Activated CD4-positive, CD25-positive, alpha-beta regulatory T cell treated with anti-CD3 and anti-CD28 coated beads, Interleukin-2, amount 50 U/mL, for 24 hours (primary cell): Measurements from ENCODE around the gene C16orf46.
"Not testable (repeated sequence)": the region's sequence is repeated elsewhere in the genome, so short reads cannot be mapped to it uniquely, and the experiment has no call there.

Experiments used
- ATAC-seq, 2 donors: fragments of 150-1000 bp; cut with Tn5 transposase; one replicate each; pipeline ENCODE4 v1.10.0; 2021; ENCODE audit warnings: mild to moderate bottlenecking in 1 of 2, moderate library complexity in 1 of 2

The C16orf46 gene, protein sequence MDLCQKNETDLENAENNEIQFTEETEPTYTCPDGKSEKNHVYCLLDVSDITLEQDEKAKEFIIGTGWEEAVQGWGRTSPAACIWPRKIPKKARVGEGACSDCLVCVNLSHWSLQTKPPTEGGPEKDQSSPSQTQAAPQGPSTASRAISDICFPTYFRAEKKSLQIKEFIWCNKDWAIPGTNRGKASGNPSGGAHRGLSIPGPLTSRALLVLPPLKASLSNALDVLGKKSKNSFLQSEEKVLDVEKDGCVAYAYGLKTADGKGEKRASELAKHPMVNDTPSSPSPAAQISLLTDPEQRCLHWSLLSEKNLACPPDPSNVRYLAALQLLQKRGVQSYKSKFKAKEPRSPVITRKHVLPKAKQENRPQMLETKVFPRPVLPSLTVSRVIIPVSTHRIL

DNA sequence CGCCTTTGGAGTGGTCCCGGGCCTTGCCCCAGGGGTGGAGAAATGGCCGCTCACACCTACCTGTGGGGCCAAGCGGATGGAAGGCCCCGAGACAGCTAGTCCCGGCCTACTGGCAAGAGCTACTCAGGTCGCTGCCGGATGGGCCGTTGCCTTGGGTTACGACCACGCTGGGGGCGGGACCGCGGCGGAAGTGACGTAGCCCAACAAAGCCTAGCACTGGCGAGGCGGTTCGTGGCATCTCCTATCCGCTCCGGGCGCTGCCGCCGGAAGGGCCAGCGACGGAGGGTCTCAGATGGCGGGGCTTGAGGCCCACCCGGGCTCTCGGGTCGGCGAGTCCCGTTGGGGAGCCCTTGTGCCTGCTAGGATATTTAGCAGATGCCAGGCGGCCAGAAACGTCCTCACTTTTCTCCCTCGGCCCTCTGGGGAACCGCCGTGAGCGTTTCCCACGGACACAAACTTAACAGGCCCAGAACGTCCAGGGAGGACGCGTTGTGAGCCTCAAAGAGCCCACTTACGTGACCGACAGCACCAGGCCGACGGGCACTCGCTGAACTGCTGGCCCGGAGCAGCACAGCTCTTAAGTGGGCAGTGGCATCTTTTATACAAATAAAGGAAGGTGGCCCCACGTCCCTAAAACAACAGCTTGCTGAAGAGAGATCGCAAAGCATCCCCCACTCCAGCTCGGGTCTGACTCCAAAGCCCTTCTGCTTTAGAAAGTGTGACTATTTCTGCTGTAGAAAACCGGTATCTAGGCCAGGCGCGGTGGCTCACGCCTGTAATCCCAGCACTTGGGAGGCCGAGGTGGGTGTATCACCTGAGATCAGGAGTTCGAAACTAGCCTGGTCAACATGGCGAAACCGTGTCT lies at the start of gene C16orf46:
TSS of gene C16orf46 (minus strand) at position 163 of the 865 bp plus-strand sequence. CDS start 13,283 bp downstream, outside the sequence.
- ATAC-seq: peak; percentile 90 to 91

DNA sequence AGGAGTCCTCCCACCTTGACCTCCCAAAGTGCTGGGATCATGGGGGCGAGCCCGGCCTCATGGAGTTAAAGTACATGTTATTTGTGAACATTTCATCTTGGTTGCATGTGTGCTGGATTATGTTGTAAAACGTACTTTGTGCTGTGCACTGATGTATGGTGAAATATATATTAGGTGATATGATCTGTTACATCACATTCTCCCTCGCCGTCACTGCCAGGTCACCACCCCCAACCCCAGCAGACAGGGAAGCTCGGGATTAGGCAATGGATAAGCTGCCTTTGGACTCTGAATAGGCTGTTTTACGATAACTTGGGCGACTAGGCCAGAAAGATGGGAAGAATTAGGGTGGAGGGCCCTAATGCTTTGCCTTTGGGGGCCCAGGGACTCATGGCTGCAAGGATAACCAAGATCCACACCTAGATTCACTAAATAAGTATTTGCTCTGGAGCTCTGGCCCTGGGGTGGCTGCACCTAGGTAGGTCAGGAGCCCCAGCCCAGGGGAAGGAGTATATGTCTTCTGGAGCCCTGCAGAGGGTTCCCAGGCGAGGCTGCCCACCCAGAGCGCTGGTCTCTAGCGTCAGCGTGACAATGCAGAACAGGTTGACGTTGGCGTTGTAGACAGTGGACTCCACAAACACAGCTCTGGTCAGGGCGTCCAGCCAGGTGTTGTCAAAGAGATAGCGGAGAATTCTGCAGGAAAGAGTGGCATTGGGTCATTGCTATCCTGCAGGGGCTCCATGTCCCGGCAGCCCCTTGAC lies 46.2 kb upstream of the C16orf46 start:
- no peak for ATAC-seq

DNA sequence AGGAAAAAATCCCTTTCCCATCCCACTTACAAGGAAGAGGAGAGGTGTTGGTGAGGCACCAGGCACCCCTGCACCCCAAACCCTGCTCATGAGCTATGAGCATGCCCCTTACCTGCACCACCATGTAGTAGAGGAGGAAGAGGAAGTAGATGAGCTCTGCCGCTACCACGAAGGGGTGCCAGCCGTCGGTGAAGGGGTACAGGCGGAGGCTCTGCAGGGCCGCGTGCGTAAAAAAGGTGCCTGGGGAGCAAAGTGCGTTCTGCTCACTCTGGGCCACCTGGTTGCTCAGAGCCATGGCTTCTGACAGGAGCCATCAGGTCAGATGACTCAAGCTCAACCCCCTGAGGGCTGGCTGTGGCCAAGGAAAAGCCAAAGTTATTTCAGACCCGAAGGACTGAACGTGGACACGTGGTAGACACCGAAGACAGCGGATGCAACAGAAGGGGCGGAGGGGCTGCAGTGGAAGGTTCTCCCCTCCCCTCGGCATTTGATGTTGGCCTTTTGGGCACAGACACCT lies 44.5 kb upstream of the C16orf46 start:
- no peak for ATAC-seq

DNA sequence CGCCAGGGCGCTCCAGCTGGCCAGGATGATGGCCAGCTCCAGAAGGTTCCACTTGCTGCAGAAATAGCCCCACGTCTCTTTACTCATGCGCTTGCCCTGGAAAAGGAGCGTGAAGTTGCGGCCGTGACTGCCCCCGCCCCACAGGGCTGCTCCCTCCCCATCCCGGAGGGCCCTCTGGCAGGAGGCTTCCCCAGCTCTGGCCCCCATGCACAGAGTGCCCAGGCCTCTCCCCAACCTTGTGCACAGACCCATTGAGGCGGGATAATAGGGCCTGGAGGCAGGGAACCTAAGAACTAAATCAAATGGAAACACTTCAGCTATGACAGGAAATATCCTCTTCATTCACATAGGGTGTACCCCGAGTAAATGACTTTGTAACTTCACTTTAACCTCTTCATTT lies 40.4 kb upstream of the C16orf46 start:
- no peak for ATAC-seq

DNA sequence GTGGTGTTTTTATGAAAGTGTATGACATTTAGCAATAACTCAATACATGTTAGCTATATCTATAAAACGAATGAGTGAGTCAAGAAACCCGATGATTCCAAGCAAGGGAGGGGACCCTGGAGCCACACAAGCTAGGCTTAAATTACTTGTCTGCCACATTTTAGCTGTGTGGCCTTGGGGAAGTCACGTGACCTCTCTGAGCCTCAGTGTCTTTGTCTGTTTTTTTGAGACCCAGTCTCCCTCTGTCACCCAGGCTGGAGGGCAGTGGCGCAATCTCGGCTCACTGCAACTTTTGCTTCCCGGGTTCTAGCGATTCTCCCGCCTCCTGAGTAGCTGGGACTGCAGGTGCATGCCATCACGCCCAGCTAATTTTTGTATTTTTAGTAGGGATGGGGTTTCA lies 39.2 kb upstream of the C16orf46 start:
- no peak for ATAC-seq

DNA sequence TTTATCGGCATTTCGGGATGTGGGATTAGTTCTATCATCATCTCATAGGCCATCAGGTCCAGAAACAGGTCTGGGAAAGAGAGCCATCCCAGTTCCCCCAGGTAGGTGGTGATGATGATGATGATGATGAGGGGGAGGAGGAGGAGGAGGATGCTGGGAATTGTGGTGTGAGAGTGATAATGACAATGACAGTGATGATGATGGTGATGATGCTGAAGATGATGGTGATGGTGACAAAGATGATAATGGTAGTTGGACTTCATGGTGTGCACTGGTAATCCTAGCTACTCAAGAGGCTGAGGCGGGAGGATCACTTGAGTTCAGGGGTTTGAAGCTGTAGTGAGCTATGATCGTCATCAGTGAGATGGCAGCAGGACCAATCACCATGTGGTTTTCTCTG lies 35.4 kb upstream of the C16orf46 start:
- ATAC-seq: no peak

DNA sequence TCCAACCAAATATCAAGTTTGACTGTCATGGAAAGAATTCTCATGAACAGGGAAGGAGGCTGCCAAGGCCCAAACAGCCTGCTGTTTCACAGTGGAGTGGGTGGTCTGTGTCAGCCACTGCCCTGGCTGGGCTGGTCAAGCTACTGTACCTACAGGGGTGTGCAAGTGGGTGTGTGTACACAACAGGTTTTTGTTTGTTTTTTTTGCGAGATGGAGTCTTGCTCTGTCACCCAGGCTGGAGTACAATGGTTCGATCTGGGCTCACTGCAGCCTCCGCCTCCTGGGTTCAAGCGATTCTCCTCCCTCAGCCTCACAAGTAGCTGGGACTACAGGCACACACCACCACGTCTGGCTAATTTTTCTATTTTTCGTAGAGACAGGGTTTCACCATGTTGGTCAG lies 32.2 kb upstream of the C16orf46 start:
- ATAC-seq: not testable (repeated sequence)

DNA sequence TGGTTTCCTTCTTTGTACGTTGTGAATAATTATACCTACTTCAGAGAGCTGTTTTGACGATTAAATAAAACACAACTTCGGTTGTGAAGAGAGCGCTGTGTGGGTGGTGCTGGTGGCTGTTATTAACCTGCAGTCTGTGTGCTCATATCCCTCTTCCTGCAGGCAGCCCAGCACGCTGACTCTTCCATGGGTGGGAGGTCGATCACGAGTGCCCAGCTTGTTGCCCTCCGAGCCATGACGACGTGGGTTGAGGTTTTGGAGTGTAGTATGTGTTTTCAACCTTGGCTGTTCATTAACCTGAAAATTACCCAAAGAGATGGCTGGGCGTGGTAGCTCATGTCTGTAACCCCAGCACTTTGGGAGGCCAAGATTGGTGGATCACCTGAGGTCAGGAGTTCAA lies 30.5 kb upstream of the C16orf46 start:
- ATAC-seq: no peak

DNA sequence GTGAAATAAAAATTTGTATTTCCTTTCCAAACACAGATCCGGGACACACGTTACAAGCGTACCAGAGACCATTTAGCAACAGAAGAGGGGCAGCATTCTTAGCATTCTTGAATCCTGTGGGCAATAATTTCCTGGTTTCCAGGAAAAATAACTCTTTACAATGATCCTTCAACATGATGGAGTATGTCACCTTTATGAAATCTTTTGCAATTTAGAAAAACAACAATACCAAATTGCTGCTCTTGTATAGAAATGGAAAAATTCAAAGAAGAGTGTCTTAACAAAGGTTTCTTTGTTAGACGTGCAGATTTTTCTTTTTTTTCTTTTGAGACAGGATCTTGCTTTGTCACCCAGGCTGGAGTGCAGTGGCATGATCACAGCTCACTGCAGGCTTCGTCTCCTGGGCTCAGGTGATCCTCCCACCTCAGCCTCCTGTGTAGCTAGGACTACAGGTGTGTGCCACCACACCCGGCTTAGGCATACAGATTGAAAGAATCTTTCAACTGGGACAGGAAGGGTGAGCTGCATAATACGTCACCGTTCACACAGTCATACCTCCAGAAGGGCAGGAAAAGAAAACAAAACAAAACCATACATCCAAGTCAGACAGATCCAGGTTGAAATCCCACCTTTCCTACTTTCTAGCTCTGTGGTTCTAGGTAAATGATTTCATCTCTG lies 29.9 kb upstream of the C16orf46 start:
- no peak for ATAC-seq

DNA sequence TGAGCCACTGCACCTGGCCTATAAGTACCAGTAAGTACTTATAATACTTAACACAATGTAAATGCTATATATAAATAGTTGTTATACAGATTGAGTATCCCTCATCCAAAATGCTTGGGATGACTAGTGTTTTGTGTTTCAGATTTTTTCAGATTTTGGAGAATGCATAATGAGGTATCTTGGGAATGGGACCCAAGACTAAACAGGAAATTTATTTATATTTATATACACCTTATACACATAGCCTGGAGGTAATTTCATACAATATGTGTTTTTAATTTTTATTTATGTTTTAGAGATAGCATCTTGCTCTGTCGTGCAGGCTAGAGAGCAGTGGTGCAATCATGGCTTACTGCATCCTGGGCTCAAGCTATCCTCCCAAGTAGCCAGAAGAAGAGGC lies 28.9 kb upstream of the C16orf46 start:
- no peak for ATAC-seq

DNA sequence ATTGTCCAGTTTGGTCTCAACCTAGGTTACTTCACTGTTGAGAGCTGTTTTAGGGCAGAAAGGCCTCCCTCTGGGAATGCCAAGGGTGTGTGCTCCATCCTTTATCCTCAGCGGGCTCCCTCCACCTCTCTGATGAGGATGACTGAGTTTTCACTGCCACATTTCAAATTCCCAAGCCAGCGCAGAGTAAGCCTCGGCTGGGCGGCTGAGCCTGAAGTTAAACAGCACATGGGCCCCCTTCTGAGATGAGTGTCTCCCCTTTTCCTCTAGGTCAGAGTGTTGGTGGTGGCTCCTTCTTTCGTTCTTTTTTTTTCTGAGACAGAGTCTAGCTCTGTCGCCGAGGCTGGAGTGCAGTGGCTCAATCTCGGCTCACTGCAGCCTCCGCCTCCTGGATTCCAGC lies 24.7 kb upstream of the C16orf46 start:
- ATAC-seq: no peak

DNA sequence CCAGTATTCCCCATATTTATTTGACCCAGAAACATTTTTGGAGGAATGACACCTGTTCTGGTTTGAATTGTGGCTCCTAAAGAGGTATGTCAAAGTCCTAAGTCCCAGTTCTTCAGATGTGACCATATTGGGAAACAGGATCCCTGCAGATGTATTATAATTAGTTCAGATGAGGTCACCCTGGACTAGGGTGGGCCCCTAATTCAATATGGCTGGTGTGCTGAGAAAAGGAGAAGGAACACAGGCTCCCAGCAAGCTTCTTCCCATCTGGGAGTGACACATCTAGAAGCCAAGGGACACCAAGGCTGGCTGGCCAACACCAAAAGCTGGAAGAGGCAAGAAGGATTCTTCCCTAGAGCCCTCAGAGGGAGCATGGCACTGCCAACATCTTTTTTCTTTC lies 22.9 kb upstream of the C16orf46 start:
- no peak for ATAC-seq

DNA sequence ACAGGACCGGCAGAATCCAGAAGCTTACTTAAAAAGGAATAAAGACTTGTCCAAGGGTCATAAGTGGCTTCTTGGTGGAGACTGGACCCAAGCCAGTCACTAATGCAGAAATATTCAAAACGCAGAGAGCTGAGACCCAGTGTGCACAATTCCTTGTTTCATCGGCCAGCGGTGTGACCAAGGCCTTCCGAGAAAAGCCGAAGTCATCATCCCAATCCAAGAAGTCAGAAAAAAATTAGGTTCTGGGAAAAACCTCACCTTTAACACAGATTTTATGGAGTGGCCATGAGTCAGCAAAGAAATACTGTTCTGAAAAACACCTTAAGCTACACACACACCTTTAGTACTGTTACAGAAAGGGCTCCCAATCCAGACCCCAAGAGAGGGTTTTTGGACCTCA lies 20.2 kb upstream of the C16orf46 start:
- ATAC-seq: no peak

DNA sequence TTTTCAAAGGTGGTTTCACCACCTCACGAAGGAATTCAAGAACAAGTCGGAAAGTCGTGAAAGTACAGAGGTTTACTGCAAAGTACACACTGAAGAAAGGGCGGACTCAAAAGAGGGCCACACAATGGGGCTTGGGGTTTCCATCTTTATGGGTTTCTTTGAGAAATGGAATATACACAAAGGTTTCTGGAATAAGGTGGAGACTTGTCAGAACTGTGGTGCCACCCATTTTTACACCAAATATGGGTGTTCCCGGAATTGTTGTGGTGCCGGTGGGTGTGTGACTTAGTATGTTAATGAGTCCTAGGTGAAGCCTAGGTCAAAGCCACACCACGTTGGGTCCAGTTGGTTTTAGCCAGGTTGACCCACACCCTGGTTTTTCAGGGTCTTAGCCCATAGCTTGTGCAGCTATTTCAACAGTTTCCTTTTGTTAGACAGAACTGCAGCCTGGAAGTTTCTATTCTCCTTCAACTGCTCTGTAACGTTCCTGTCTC lies 19.7 kb upstream of the C16orf46 start:
- no peak for ATAC-seq

DNA sequence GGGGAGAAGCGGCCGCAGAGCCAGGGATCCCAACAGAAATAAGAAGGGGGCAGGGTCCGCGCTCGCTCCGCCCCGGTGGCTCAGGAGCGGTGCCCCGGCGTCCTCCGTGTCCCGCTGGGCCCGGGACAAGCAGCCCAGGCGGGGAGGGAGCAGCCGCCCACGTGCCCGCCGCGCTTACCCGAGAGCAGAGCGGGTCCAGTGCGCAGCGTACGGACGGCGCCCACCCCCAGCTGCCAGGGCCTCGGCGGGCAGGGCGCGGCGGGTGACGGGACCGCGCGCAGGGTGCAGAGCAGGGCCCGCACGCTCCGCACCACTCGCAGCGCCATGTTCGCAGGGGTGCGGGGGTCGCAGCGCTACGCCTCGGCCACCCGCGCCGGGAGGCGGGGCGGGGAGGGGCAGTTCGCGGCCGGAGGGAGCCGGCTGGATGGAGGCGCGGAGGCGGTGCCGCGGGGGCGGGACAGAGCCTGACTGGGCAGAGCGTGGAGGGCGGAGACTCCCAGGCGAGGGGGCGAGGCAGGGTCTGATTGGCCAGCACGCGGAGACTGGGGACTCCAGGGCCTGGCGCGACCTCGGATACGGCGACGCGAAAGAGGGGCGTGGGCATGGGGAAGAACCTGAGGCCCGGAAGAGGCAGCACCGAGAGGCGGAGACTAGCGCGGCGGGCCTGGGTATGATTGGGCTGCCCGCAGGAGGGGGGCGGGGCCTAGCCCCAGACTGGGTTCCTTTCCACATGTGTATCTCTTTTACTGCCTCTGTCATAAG lies 19.1 kb upstream of the C16orf46 start, which contains the start of gene GCSH:
TSS of gene GCSH (minus strand) at position 443 of the 762 bp plus-strand sequence. CDS start at position 326, 117 bp downstream.
- ATAC-seq: peak; percentile 99

DNA sequence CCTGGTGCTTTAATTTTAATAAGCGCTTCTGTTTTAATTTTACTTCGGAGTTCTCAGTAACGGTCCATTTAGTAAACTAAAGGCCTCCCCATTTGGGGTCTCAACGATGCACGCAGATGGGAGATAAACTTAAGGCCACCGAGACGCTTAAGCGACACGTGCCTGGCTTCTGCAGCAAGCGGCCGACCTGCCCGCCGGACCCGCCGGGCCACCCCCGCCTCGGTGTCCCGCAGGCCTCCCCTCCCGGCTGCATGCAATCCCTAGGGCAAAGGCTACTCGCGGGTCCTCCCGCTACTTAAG lies 18.6 kb upstream of the C16orf46 start:
- no peak for ATAC-seq

DNA sequence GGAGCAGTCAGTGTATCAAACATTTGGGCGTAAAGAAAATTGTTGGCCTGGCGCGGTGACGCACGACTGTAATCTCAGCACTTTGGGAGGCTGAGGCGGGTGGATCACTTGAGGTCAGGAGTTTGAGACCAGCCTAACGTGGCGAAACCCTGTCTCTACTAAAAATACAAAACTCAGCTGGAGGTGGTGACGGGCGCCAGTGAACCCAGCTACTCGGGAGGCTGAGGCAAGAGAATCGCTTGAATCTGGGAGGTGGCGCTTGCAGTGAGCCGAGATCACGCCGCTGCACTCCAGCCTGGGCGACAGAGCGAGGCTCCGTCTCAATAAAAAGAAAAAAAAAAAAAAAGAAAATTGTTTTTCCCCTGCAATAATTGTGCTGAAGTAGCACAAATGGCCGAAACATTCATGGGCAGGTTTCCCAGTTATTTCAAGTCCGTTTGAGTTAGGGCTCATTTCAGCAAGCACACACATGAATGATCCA lies 17.8 kb upstream of the C16orf46 start:
- ATAC-seq: no peak

DNA sequence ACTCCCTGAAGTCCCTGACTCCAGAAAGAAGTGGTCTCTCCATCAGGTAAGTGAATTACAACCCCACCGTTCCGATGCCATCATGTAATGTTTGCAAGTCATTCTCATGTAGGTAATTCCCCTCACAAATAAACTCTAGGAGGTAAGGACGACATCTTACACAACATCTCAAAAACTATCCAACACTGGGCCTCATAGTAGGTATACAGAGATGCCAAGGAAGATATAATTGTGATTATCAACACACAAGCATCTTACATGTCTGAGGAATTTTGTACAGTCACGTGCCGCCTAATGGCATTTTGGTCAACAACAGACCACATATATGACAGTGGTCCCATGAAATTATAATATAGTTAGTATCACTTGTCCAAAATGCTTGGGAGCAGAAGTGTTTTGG lies 11.8 kb upstream of the C16orf46 start:
- ATAC-seq: no peak

DNA sequence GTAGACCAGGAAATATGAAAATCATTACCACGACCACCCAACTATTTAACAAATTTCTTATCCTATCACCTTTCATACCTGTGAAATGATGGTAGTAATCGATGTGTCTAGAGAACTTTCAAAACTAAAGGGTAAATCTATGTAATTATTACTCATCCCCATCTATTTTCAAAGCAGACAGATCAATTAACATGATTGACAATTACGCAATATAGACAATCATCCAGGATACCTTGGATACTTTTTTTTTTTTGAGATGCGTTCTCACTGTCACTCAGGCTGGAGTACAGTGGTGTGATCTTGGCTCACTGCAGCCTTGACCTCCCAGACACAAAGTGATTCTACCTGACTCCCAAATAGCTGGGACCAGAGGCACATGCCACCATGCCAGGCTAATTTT lies 4.0 kb upstream of the C16orf46 start:
- no peak for ATAC-seq

DNA sequence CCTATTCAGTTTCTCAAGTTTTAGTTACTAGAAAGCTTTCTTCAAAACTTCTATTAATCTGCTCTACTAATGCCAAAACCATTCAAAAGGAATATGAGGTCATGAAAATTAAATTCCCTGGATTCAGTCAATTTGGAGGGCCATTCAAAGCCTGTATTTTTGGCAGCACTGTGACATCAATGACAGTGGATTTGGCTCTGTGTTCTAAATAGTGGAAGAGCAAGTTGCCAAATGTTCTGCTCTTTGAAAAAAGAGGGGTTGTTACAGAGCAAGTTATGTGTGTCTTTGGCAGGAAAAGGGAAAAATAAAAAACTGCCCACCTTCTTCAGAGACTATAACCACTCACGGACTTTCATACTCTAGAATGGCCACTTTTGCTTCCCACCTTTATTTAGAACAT lies 3.2 kb upstream of the C16orf46 start:
- ATAC-seq: no peak

DNA sequence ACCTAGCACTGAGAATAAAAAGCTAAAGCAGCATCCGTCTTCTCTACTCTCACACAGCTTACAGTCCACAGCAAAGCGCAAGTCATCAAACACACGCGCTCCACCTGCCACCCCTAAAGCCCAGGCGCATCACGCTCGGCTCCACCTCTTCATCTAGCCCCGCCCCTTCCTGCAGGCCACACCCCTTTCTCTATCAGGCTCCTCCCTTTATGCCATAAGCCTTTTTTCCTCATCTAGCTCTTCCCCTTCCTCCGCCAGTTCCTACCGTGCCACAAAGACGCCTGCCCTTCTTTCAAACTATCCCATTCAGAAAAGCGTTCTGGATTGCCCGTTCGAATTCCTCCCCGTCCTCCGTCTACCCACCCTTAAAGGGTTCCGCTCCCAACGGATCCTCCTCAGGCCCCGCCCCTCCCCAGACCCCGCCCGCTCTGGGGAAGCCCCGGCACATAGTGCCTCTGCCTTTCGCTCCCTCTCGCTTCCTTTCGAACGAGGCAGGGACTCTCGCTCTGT lies 417 bp downstream of the C16orf46 start:
- peak; percentile 80 to 83 for ATAC-seq
